Fibroblast of peridontal ligament (primary cell): ENCODE data around the gene TOX2.

ENCODE experiments used
- DNase-seq: peaks from one replicate; pipeline ENCODE4 v3.0.0-alpha.2; 2010; ENCODE audit errors: extremely low read depth

TOX2 gene

DNA sequence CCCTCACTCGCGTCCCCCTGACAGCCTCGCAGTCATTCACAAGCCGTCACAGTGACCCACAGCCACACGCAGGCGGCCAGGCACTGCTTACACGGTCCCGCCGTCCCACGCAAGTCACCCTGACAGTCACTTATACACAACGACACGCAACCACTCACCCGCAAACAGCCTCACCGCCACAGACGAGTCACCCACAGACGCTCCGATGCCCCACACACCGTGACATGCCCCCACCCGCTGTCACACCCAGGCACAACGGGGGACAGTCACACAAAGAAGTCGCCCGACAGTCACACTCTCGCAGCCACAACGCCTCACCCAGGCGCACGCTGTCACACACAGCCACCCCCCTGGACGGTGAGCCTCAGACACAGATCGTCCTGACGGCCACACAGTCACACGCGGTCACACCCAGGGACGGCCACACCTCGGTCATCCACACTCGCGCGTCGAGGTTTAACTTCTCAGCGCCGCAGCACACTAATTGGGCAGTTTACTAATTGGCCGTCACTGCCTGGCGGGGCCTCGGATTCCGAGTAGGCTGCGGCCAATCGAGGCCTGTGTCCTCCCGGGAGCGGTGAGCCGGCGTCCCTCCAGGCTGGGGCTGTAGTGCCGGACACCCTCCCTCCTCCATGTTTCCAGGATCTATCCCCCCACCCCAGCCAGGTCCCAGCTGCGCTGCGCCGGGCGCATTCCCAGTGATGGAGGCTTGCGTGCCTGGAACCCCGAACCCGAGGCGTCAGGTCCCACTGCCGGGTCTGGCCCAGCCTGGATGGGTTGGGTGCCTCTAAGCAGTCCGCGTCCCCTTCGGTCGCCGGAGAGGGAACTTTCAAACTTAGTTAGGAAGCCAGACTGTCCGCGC lies 790 bp downstream of the TOX2 start:
- DNase-seq = peak; percentile 19

GRCh38 chr20:43916073-43916880 lies 1.6 kb downstream of the TOX2 start:
- no peak for DNase-seq

DNA sequence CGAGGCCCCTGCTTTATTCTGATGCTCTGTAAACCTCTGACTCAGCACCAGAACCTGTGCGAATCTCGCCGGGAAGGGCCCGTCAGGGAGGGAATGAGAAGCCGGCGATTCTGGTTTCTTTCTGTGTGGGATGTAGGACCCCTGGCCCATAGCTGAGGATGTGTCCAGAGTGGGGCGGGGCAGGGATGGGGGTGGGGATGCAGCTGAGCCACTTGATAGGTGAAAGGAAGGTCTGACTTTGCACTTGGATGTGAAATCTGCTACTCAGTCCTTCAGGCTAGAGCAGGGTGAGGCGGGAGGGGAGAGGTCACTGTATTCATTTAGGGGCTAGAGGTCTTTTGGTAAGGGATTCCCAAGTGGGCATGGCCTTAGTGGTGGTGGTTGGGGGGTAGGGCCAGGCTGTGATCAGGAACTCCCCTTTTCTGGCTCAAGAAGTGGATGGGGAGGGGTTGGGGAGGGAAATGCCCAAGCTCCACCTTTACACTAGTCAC lies 2.3 kb downstream of the TOX2 start:
- no peak for DNase-seq

- DNase-seq = no peak
These were observed 2.7 kb downstream of the TOX2 start for GRCh38 chr20:43917380-43917779.

DNA sequence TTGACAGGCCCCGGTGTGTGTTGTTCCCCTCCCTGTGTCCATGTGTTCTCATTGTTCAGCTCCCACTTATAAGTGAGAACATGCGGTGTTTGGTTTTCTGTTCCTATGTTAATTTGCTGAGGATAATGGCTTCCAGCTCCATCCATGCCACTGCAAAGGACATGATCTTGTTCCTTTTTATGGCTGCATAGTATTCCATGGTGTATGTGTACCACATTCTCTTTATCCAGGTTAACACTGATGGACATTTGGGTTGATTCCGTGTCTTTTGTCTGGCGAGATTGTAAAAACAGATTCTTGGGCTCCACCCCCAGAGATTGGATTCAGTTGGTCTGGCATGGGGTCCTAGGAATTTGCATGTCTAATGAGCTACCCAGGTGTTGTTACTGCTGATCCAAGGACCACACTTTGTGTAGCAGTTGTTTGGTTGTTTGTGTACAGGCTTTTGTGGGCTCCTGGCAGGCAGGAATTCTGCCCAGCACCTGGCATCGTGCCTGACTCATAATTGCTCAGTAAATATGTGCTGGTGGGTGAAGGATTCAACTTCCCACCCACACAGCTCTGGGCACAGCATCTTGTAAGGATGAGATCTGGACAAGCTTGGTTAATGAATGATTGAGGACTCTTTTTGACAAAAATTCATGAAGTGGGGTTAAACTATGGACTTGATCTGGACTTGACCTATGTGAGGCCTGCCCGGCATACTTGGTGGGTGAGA lies 5.2 kb downstream of the TOX2 start:
- no peak for DNase-seq

GRCh38 chr20:43920797-43921196 lies 6.1 kb downstream of the TOX2 start:
- no peak for DNase-seq

GRCh38 chr20:43921227-43921780 lies 6.7 kb downstream of the TOX2 start:
- no peak for DNase-seq

DNA sequence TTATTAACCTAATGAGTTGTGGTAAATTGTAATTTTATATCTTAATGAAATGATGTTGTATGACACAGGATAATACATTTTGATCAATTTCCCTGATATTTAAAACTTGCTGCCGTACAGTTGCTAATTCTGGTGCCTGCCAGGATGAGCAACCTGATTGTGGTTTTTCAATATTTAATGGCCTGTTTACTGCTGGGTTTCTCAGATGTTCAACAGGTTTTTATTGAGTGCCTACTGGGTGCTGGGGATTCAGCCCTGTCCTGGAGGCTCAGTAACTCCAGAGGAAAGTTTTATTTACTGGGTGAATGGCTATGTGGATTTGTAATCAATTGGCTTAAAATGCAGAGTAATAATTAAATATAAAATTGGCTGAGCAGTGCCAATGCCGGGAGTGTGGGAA lies 8.0 kb downstream of the TOX2 start:
- DNase-seq = no peak

GRCh38 chr20:43923322-43923721 lies 8.7 kb downstream of the TOX2 start:
- no peak for DNase-seq

DNA sequence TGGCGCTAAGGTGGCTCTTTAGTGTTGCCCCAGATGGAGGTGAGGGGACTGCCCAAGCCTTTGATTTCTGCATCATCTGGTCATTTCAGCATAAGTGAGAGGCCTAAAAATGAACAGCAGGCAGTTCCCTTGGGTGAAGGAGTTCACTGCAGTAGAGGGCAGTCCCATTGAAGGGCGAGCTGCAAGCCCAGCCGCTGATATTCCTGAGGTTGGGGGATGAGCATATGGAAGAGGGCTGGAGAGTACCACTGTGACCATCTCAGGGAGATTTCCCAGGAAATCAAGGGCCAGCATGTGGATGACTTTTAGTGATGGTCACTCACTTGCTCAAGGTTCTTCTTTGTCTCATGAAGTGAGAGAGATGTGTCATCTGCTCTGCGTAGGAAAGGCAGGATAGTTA lies 9.3 kb downstream of the TOX2 start:
- DNase-seq = no peak

DNA sequence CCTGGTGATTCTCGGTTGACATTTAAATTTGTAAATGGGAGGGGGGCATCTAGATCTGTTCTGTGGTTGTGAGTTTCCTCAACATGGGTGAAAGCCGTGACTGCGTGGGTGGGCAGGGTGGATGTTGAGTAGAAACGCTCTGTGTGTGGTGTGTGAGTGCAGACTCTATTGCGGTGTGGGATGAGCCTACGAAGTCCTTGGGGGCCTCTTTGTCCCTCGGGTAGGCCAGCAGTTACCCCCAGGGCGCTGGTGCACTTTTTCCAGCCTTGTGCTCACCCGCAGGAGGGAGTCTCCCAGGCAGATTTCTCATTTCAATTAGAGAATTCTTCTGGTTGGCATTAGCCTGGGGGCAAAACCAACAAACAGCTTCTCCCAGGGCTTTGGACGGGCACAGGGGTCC lies 10.6 kb downstream of the TOX2 start:
- DNase-seq = no peak

DNA sequence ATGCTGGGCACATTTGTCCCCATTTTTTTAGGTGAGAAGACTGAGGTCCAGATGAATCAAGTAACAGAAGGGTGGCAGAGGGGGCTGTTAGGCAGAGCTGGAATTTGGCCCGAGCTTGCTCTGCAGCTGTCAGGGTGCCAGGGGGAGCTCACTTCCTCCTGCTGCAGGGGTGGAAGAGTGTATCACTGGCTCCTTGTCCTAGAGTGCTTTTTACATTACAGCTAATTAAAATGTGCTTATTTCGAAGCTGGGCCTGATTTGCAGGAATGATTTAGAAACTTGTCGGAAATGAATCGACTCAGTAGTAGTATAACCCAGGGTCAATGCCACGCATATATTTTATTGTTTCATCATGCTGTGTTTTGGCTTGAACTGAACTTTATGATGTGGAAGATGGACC lies 11.1 kb downstream of the TOX2 start:
- DNase-seq = peak; percentile 52

DNA sequence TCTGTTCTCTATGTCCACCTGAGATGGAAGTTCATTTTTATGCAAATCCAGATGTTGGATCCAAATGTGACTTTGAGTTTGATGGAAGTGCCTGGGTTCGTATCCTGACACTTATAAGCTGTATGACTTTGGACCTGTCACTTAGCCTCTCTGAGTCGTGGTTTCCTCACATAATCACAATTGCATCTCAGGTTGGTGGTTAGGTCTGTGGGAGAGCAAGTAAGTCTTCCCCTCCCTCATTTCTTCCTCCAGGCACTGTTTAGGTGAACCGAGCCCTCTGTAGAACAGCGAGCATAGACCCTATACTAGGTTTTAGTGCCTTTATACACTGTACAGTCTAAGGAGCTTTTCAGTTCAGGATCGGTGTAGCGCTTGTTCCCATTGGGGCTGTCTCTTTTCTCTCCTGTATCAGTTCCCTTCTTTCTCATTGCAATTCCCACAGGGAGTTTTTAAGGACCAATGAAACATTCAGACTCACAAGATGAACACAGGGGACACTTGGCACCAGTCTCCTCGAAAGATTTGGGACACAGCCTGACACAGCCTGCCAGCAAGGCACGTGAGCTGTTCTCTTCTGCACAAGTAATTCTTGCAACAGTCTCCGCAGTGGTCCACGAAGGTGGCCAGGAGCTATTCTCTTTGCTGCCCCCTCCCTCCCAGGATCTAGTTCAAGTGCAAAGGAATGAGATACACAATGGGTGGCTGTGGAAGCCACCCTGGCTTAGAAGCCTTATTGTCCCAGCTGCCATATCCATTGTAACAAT lies 11.8 kb downstream of the TOX2 start:
- DNase-seq = no peak

GRCh38 chr20:43931976-43932375 lies 17.3 kb downstream of the TOX2 start:
- DNase-seq = no peak

DNA sequence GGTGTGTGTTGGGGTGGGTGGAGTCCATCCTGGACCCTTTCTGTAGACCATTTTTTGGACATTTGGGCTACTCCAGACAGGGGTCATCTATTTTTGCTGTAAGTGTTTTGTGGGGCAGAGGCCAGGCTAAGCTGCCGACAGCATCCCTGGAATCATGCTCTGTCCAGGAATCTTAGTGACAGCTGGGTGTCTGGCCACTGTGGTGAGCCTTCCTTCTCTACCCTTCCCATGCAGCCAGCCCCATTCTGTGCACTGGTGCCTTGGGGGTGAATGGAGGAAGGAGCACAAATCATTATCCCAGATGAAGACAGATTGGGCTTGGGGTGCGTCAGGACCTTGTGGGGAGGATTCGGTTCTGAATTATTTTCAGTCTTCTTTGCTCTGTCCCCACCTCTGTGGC lies 20.2 kb downstream of the TOX2 start:
- DNase-seq = no peak

- no peak for DNase-seq
These were observed 21.6 kb downstream of the TOX2 start for GRCh38 chr20:43936104-43936770.

DNA sequence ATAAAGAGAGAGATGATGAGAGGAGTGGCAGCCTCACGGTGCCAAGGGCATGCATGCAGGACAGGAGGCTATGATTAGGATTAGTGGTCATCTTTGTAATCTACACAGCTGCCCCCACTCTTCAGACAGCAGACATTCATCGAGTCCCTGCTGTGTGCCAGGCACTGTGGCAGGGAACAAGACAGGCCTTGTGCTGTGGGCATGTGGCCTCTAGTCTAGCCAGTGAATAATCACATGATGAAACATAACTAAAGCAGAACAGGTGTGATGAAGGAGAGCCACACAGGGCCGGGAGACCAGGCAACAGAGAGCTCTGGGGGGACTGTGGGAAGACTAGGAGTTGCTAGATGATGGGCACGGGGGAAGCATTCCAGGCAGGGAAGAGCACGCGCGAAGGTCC lies 22.2 kb downstream of the TOX2 start:
- no peak for DNase-seq

- DNase-seq = peak; percentile 83
These were observed 22.9 kb downstream of the TOX2 start for GRCh38 chr20:43937591-43937990.

- DNase-seq = peak; percentile 47
These were observed 23.5 kb downstream of the TOX2 start for GRCh38 chr20:43938017-43938655.
